Loucy (cell line): Measurements from ENCODE around the gene AKAP13.

Experiments used
- H2AFZ ChIP-seq: fragments of 200-600 bp; sonication (generic); 2 replicates; pipeline ENCODE4 v1.6.0; 2016; ENCODE audit warnings: antibody characterized with exemption, mild to moderate bottlenecking, low read length, moderate library complexity
- H3F3A ChIP-seq: fragments of 200-600 bp; 2 replicates; pipeline ENCODE4 v1.6.0; 2016; ENCODE audit warnings: antibody characterized with exemption, low read depth, mild to moderate bottlenecking
- H3K27me3 ChIP-seq: fragments of 200-600 bp; sonication (generic); 2 replicates; pipeline ENCODE4 v1.6.1; 2014; ENCODE audit warnings: low read length, mild to moderate bottlenecking; ENCODE audit not compliant: insufficient read depth, poor library complexity, severe bottlenecking
- H3K36me3 ChIP-seq: fragments of 200-600 bp; sonication (generic); 2 replicates; pipeline ENCODE4 v1.6.1; 2016; ENCODE audit warnings: low read length; ENCODE audit not compliant: insufficient read depth
- H3K4me1 ChIP-seq: fragments of 200-600 bp; sonication (generic); 2 replicates; pipeline ENCODE4 v1.5.1; 2014; ENCODE audit warnings: low read length, mild to moderate bottlenecking; ENCODE audit not compliant: insufficient read depth, poor library complexity, severe bottlenecking
- H3K4me2 ChIP-seq: fragments of 200-600 bp; sonication (generic); 2 replicates; pipeline ENCODE4 v1.6.0; 2014; ENCODE audit warnings: antibody characterized with exemption, low read length, low read depth, mild to moderate bottlenecking; ENCODE audit not compliant: poor library complexity, severe bottlenecking
- H3K4me3 ChIP-seq: fragments of 200-600 bp; sonication (generic); 2 replicates; pipeline ENCODE4 v1.5.1; 2014; ENCODE audit warnings: low read length, mild to moderate bottlenecking, mixed read lengths; ENCODE audit not compliant: poor library complexity, severe bottlenecking
- H3K79me2 ChIP-seq: fragments of 200-600 bp; sonication (generic); 2 replicates; pipeline ENCODE4 v1.6.1; 2014; ENCODE audit warnings: low read length; ENCODE audit not compliant: insufficient read depth
- H3K9ac ChIP-seq: fragments of 200-600 bp; sonication (generic); 2 replicates; pipeline ENCODE4 v1.6.0; 2014; ENCODE audit warnings: mild to moderate bottlenecking, low read depth, low read length, moderate library complexity; ENCODE audit not compliant: poor library complexity, severe bottlenecking
- H3K9me2 ChIP-seq: fragments of 200-600 bp; sonication (generic); replicated peaks from 2 replicates; pipeline ENCODE4 v1.6.1; 2016; ENCODE audit warnings: low read depth, low read length, mixed read lengths
- H3K9me3 ChIP-seq: fragments of 200-600 bp; sonication (generic); 2 replicates; pipeline ENCODE4 v1.6.1; 2014; ENCODE audit warnings: mild to moderate bottlenecking, antibody characterized with exemption, low read length, low read depth; ENCODE audit not compliant: insufficient read depth
- H4K20me1 ChIP-seq: fragments of 200-600 bp; sonication (generic); 2 replicates; pipeline ENCODE4 v1.6.0; 2014; ENCODE audit warnings: antibody characterized with exemption, low read length, mild to moderate bottlenecking; ENCODE audit not compliant: insufficient read depth, poor library complexity, severe bottlenecking
- CTCF ChIP-seq: fragments of 200-600 bp; sonication (generic); conservative IDR thresholded peaks from 2 replicates; pipeline ENCODE4 v1.5.1; 2014; ENCODE audit warnings: mild to moderate bottlenecking, antibody characterized with exemption, low read length
- EZH2phosphoT487 ChIP-seq: fragments of 200-600 bp; IDR thresholded peaks from 2 replicates; pipeline ENCODE4 v1.6.1; 2018; ENCODE audit warnings: antibody characterized with exemption, mild to moderate bottlenecking, moderate library complexity, borderline replicate concordance

Gene AKAP13

GRCh38 chr15:85540085-85540797 lies 159.8 kb downstream of the AKAP13 start:
- Histone ChIP-seq H4K20me1 (no peaks in the 10 kb centered on the region), H3K36me3 (no peaks in the 10 kb centered on the region), H2AFZ (no peak overlapping the region), H3K4me3 (no peak overlapping the region), H3K9me2 (no peaks in the 10 kb centered on the region), H3K9me3 (no peaks in the 10 kb centered on the region), H3K79me2 (peaks cover 2% of the 10 kb centered on the region; the same call in 1 of the 2 replicates), H3K4me1 (peaks cover 37% of the 10 kb centered on the region), H3K9ac (no peak overlapping the region), H3F3A (peaks cover 2% of the 10 kb centered on the region; the same call in 1 of the 2 replicates), H3K4me2 (no peak overlapping the region), H3K27me3 (no peaks in the 10 kb centered on the region)
- TF ChIP-seq CTCF (no peak), EZH2phosphoT487 (no peak)

GRCh38 chr15:85541744-85542143 lies 161.3 kb downstream of the AKAP13 start:
- TF ChIP-seq CTCF (no peak), EZH2phosphoT487 (no peak)
- Histone ChIP-seq H2AFZ (no peak overlapping the region), H3K4me3 (no peak overlapping the region), H4K20me1 (no peaks in the 10 kb centered on the region), H3K9me3 (no peaks in the 10 kb centered on the region), H3K9ac (no peak overlapping the region), H3K27me3 (no peaks in the 10 kb centered on the region), H3K4me2 (no peak overlapping the region), H3K4me1 (peaks cover 36% of the 10 kb centered on the region), H3K36me3 (no peaks in the 10 kb centered on the region), H3F3A (peaks cover 2% of the 10 kb centered on the region; the same call in 1 of the 2 replicates), H3K79me2 (peaks cover 2% of the 10 kb centered on the region; the same call in 1 of the 2 replicates), H3K9me2 (no peaks in the 10 kb centered on the region)

GRCh38 chr15:85542488-85542887 lies 162.1 kb downstream of the AKAP13 start:
- TF ChIP-seq CTCF (no peak), EZH2phosphoT487 (no peak)
- no peak overlapping the region for H3K4me2 ChIP-seq

More at GRCh38 chr15:85542488-85542887, 162.1 kb downstream of the AKAP13 start:
- no peaks in the 10 kb centered on the region for H3K9me3 ChIP-seq
- peaks cover 2% of the 10 kb centered on the region; the same call in 1 of the 2 replicates for H3F3A ChIP-seq
- no peak overlapping the region for H2AFZ ChIP-seq
- no peak overlapping the region for H3K9ac ChIP-seq
- H3K27me3 ChIP-seq: no peaks in the 10 kb centered on the region
- H3K9me2 ChIP-seq: no peaks in the 10 kb centered on the region
- no peaks in the 10 kb centered on the region for H3K36me3 ChIP-seq
- peaks cover 2% of the 10 kb centered on the region; the same call in 1 of the 2 replicates for H3K79me2 ChIP-seq
- no peaks in the 10 kb centered on the region for H4K20me1 ChIP-seq
- H3K4me1 ChIP-seq: peaks cover 41% of the 10 kb centered on the region
- no peak overlapping the region for H3K4me3 ChIP-seq
